Stimulated activated CD4-positive, alpha-beta T cell treated with anti-CD3 and anti-CD28 coated beads, TNF-alpha, amount 100 ng/mL, for 4 hours (primary cell): ENCODE data around the gene DYRK1A.

Experiments
- DNase-seq, 3 experiments: peaks; one replicate each; pipeline ENCODE4 v3.0.0-alpha.2; 2020; ENCODE audit warnings: low read depth in 3 of 3

Gene DYRK1A

DNA sequence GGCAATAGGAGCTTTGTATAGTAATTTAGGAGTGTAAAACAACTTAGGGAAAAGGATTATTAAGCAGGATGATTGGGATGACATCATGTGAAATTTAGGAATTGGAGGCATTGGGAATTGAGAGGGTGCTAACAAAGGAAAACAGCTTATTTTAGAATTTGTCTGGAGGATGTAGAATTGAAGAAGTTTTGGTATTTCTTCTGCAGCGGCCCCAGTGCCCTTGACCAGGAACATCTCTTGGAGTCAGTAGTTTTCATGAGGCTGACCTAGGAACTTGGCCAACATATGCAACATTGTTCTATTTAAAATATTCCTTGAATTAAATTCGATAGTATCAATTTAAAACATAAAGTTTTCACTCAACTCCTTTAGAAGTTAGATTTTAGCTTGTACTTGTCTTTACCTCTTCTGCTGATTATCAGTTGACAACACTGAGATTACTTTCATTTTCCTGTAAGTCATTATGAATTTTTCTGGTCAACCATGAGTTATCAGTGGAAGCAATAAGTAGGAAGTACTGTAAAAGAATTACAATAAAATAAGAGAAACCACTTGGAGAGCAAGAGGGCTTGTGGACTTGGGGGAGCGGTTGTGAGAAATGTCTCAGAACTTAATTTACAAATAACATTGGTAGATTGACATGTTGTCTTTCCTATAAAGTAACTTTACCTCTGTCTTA is 52.8 kb downstream of the DYRK1A start:
- DNase-seq, result no peak

DNA sequence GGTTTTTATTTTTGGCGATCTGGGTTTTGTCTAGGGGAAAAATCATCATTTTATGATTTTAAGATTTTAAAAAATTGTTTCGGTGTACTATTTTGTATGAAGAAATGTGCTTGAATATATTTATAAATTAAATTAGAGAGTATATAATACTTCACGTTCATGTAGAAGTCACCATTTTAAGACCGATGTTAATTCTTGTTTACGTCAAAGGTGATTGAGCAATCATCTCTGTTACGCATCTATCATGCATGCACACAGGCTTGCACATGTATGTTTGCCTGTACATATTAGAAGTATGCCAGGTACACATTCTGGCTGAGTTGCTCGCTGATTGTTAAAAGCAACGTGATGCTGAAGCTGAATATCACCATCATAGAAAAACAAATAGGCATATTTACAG is 54.7 kb downstream of the DYRK1A start:
- DNase-seq, result no peak

DNA sequence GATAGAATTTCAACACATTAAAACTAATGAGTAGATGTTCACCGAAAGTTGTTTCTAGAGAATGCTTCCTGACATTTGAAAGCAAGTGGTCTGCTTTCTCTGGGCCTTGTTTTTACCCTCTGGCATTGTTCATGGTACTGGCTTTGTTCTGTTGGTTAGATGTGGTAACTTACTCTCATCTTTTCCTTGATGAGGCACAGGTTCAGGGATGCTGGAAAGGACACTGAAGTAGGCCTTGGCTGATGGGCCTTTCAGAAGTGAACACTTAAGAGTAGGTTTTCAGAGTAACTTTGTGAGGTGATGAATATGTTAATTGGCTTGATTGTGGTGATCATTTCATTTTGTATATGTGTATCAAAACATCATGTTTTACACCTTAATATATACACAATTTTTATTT is 55.8 kb downstream of the DYRK1A start:
- DNase-seq, result no peak

DNA sequence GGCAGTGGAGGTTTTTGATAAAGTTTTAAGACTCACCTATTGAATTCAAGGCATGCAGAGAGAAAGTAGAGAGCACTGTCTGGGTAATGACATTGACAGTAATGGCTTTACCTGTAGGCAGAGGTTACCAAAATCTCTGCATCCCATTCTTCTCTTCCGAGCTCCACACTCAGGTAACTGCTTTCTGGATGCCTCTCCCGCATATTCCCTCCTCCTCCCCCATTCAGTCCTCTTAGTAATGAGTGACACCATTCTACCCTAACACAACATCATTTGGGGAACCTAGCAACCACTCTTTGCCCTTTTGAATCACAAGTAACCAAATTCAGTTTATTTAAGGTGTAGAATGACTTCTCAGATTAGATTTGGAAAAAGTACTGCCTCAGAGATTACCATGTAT is 56.5 kb downstream of the DYRK1A start:
- no peak for DNase-seq

DNA sequence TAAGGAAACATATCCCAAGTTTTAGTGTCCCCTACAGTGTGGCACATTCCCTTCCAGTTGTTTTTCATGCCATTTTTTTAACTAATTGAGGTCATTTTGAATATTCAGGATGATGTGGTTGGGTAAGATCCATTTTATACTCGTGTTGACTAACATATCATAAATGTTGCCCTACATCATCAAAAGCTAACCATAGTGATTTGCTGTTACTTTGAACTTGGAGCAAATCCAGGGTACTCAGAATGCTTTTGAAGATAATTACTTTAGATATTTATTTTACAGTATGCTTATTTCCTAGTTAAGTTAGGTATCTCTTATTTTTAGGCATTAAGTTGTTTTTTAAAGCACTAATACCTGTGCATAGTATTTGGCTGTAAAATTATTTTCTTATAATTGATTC is 57.8 kb downstream of the DYRK1A start:
- no peak for DNase-seq

DNA sequence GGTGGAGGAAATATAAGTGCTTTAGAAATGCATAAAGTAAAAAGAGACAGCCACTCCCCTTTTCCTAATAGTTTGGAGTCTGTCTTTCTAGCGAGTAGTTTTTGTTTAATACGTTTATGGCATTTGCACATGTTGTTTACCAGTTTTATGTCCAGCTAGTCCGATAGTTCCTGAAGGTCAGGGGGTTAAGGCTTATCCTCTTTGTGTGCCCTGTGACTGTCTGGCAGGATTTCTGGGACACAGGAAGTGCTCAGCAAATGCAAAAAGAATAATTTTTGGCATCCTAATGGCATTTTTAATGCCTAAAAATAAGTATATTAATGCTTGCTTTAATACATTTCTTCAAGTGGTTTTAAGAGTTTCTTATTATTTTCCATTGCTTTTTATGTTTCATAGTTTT is 58.4 kb downstream of the DYRK1A start:
- no peak for DNase-seq

DNA sequence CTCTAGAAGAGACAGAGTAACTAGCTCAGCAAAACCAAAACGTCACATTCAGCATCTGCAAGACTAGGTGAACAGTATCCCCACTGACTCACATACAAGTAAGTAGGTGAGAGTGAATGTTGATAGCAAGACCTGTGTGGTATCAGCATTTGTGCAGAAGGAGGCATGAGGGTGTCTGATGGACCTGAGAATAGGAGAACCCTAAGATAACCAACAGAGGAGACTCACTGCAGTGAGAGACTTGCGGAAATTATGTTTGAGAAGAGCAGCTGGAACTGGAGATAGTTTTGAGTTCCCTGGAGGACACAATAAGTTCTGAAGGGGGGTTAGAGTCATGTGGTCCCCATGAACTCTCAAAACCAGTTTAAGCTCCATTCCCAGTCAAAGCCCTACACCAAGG is 59.1 kb downstream of the DYRK1A start:
- no peak for DNase-seq

DNA sequence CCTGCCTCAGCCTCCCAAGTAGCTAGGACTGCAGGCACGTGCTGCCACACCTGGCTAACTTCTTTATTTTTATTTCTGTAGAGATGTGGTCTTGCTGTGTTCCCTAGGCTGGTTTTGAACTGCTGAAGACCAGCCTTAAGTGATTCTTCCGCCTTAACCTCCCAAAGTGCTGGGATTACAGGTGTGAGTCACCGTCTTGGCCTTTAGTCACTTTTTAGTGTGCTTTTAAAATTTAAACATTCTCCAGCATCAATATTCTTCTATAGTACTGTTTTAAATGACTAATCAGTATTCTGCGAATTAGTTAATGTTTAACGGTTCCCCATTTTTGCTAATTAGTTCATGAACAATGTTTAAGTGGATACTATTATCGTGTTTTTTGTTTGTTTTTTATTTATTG is 60.6 kb downstream of the DYRK1A start:
- DNase-seq, result no peak

DNA sequence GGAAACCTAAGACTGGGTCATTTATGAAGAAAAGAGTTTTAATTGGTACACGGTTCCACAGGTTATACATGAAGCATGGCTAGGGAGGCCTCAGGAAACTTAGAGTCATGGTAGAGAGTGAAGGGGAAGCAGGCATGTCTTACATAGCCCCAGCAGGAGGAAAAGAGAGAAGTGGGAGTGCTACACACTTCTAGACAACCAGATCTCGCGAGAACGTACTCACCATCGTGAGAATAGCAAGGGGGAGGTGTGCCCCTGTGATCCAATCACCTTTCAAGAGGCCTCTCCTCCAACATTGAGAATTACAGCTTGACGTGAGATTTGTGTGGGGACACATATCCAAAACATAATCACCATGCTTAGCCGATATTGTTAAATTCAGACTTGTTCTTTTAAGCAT is 62.8 kb downstream of the DYRK1A start:
- DNase-seq, result no peak

DNA sequence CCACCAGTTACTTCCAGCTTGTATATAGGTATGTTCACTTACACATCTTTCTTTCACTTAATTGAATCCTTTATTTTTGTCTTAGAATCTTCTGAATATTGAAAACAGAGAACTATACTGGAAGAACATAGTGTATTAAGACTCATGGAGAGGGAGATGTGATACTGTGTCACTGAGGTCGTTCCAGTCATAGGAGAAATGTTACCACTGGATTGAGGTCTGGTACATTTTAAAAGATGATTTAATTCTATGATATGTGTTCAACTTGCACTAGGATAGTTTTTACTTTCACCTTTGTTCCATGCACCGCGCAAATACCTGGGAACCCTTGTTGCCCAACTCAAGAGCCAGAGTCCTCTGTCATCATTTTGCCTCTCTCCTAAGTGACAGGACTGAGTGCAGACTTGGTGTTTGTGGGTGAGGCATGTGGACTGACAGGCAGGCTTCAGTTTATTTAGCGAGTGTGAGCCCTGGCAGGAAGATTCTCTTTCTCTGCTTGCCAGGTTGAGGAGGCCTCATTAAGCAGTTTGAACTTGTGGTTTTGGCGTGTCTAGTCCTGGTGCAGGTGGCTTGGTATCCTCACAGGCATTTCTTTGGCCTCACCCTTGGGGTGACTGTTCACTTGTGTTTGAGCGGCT is 63.7 kb downstream of the DYRK1A start:
- no peak for DNase-seq

DNA sequence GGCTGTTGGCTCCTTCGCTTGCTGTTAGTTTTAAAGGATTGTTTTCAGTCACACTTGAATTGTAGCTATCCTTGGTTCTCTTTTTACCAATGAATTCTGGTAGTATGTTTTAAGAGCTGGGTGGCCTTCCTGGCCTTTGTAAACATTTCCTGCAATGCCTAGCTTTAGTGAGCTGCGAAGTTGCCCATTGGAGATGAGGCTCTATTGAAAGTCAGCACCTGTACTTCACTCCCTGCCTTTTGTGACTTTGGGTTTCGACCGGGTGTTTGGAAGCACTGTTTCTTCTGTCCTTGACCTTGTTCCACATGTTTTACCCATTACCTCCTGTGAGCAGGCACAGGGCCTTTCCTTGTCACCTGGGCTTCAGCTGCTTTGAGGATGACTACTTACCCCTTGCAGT is 64.7 kb downstream of the DYRK1A start:
- no peak for DNase-seq

DNA sequence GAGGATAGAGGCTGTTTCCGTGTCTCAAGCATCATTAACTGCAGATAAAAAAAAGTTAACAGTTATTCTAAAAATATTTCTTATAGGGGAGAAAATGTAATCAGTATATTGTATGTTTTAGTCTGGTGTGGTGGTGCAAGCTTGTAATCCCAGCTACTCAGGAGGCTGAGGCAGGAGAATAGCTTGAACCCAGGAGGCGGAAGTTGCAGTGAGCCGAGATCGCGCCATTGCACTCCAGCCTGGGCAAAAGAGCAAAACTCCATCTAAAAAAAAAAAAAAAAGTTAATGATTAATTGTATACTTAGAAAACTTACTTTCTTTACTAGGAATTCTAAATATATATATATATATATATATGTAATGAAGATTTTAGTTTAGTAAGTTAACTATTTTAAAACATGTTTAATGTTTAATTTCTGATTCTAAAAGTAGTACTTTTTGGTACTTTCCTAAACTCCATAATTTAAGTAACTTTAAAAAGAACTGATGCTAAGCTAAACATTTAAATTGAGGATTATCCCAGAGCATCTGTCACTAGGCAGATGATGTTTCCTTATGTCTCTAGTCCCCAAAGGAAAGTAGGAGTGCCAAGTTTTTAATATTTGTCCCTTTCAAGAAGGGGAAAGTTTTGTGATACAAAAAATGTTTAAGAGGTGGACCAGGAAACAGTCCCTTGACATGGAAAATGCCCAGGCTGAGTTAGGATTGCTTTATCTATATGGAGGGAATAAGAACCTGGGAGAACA is 66.3 kb downstream of the DYRK1A start:
- no peak for DNase-seq

DNA sequence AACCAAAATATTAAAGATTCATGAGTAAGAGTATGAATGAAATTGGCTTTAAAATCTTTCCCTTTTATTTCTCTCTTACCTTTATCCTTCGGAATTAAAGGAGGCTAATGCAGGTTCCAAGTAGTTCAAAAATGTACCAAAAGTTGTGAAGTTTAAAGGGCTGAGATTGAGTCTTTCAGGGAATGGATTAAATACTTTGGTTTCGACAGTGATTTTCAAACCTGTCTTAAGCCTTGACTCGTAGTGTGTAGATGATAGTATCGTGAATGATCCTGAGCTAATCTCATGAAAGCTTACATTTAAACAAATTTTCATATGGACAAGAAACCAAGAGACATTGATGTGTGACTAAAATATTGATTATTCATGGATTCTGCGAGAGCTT is 66.9 kb downstream of the DYRK1A start:
- no peak for DNase-seq

DNA sequence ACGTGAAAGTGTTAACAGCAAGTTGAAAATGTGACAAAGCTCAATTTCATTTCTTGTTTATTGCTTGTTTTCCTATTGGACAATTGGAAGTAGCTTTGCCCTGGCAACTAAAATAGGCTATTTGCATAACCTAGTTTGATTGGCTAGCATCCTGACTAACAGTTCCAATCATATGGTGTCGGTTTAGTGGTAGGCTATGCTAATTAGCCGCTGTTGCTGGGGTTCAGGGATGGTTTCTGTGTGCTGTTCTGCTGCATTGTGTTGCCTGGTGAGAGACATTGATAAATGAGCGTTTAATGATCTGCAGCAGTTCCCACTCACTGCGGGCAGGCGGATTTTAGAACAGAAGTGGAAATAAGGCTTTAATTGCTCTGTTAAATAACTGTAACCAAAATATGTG is 68.5 kb downstream of the DYRK1A start:
- no peak for DNase-seq

DNA sequence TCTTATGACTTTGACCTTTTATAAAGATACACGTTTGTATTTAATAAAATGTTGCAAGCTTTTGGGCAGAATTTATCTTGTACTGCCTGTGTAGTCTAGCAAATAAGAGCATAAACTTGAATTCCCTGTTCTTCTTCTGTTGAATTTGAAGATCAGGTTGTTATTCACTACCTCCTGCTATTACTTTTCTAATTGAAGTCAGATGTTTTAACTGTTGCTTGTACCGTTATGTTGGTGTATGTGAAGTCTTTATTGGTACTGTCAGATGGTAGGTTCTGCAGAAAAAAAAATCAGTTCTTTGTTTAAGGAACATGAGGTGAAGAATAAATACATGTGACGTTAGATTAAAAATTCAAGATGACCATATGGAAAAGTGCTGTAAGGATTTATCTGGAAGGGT is 69.1 kb downstream of the DYRK1A start:
- DNase-seq, result no peak

DNA sequence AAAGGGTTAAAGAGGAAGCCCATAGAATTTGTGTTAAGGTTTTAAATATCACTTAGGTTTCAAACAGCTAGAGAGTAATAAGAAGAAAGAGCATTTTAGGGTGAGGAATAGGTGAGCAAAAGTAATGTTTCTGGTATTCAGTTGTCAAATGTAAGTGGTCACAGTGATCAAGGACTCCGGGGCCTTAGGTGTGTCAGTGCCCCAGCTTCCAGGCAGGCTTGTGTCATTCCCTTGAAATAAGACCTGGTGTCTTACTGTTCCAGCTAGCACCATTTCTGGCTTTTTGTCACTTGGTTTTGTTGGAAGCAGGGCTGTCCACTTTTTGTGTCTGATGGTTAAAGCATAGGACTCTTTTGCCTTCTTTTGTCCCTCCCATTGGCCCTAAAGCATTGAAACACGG is 69.6 kb downstream of the DYRK1A start:
- DNase-seq, result no peak

DNA sequence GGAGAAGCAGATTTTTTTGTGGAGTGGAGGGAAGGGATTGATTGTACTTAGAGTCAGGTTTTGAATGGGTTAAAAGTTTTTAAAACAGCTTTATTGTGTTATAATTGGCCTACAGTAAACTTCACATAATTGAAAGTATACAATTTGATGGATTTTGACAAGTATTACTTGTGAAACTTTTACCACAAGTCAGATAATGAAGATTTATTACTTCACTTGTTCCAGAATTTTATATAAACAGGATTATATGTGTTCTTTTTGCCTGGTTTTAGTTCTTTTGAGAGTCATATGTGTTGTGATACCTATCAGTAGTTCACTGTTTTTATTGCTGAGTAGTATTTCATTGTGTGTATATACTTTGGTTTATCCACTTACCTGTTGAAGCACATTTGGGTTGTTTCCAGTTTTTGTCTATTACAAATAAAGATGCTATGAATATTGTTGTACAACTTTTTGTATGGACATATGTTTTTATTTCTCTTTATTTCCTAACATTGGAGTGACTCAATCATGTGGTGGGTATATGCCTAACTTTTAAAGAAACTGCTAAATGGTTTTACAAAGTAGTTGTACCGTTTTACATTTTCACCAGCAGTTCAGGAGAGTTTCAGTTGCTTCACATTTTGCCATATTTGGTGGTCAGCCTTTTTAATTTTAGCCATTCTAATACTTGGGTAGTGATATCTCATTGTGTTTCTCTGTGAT is 71.0 kb downstream of the DYRK1A start:
- no peak for DNase-seq

DNA sequence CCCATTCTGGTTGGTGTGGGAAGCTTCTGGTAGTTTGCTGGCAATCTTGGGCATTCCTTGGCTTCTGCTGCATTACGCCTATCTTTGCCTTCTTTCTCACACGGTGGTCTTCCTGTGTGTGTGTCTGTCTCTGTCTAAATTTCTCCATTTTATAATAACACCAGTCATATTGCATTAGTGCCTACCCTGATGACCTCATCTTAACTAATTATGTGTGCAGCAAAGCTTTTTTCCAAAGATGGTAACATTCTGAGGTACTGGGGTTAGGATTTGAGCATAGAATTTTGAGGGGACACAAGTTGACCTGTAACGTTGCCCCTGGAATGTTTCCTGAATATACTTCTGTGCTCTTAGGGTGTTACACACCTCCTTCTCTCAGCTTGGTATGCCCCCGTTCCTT is 77.1 kb downstream of the DYRK1A start:
- DNase-seq, result no peak

DNA sequence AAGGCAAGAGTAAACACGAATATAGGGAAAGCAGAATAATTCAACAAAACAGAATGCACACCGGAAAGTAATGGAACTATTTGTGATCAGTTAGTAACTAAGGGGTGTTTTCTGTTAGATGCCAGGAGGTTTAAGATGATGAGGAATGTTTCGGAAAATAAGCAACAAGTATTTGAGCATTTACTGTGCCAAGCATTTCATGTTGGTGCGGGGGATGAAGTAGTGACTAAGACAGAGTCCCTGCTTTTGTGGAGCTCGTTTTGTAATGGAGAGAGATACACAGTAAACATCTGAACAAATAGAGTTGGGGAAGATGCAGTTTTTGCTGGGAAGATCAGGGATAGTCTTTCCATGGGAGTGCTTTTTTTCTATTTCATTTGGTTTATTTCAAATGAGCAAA is 78.7 kb downstream of the DYRK1A start:
- DNase-seq, result no peak

DNA sequence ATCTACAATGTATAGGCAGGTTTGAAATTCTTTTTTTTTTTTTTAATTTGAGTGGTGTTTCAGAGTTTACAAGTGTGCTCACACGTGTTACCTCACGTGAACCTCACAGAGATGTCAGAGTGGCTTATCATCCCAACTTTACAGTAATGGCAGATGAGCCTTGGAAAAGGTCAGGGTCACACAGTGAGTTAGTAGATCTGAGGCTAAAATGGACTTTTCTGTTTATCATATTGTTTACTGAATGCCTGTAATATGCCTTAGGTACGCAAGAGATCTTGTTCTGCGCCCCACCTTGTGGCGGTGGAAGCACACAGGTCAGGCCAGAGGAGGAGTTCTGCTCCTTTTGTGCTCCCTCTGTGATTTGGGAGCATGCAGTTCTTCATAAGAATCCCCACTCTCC is 80.0 kb downstream of the DYRK1A start:
- DNase-seq, result no peak

DNA sequence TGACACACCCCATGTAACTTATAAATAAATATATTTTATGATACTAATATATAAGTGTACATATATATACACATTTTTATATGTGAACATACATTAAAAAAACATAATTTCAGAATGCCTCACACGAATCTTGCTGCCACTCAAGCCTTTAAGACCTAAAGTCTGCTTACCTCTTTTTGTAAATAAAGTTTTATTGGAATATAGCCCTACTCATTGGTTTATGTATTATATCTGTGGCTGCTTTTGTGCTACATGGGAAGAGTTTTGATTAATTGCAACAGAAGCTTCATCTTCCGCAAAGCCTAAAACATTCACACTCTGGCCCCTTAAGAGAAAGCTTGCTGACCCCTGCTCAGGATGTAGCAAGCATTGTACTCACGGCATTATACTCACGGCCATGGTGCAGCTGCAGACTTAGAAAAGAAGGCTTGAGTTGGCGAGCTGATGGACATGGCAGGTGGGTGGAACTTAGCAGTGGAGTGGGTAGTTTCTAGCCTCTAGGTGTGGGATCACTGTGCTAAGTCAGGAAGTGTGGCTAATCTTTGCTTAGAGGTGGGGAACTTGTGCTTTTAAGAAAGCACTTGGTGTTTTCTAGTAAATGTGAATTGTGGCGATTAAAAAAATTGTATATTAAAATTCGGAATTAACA is 80.8 kb downstream of the DYRK1A start:
- DNase-seq, result no peak

DNA sequence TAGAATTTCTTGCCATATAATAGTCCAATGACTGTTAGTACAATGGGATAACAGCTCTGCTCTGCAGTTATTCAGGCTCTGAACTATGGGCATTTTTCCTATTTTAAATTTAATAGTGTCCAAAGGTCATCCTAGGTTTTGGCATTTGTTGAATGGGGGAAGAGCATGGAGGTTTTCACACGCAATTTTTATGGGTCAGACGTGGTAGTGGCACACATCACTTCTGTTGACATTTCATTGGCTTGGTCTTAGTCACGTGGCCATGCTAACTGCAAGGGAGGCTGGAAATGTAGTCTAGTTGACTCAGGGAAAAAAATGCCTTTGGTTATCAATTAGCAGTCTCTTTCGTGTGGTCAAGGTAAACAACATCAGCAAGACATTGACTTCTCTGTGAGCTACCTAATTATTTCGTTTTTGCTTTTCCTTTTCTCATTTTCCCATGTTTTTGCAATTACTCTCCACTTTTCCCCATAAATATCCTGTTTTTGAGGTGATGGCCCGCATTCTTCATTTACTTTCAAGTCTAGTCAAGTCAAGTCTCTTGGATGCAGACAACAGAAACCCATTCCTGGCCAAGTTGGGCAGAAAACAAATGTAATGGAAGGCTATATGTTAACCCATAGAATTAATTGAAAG is 82.8 kb downstream of the DYRK1A start:
- DNase-seq, result no peak
